Thyroid gland (tissue), 4 donors: ENCODE data around the gene DPF3. TPM values are rescaled to one million over a fixed set of nuclear protein-coding genes. Genes with fewer than 3 reads are reported as not detected.

Source experiments
- DNase-seq, 2 donors: peaks; one replicate each; pipeline ENCODE4 v3.0.0-alpha.2; 2019
- H3K27ac ChIP-seq, 3 donors: fragments of 200-600 bp; sonication (generic); 1 replicate in 2 of 3; 2 replicates in 1 of 3; pipeline ENCODE4 v1.5.1; 2016 to 2019; ENCODE audit warnings: mild to moderate bottlenecking in 1 of 3, moderate library complexity in 1 of 3
- H3K27me3 ChIP-seq: fragments of 200-600 bp; sonication (generic); one replicate; pipeline ENCODE4 v1.5.1; 2019
- H3K36me3 ChIP-seq, 2 donors: fragments of 200-600 bp; sonication (generic); one replicate each; pipeline ENCODE4 v1.5.1; 2016 to 2019
- H3K4me1 ChIP-seq, 2 donors: fragments of 200-600 bp; sonication (generic); one replicate each; pipeline ENCODE4 v1.5.1; 2017 to 2019
- H3K4me3 ChIP-seq, 3 donors: fragments of 200-600 bp; sonication (generic); replicated peaks in 1 of 3; 1 replicate in 2 of 3; 2 replicates in 1 of 3; pipeline ENCODE4 v1.5.1; 2016; ENCODE audit warnings: mild to moderate bottlenecking in 1 of 3
- H3K9me3 ChIP-seq: fragments of 200-600 bp; sonication (generic); one replicate; pipeline ENCODE4 v1.5.1; 2017
- POLR2A ChIP-seq, 2 donors: fragments of 450-650 bp; IDR thresholded peaks; one replicate each; pipeline ENCODE4 v1.6.1; 2017; ENCODE audit warnings: antibody characterized with exemption in 2 of 2, mild to moderate bottlenecking in 2 of 2, moderate library complexity in 1 of 2
- WGBS, 2 donors: methylation state at CpG; one replicate each; pipeline ENCODE4 v1.1.5; 2017; 5-methylcytosine and 5-hydroxymethylcytosine counted together
- intact Hi-C: fragments of 100-400 bp; cut with DNase I; formaldehyde crosslinking; loops from one replicate; pipeline ENCODE4 v1.15.1; 2023
- total RNA-seq, 4 donors: library from RNA; depleted of rRNA; stranded (reverse); fragments of >200 nt; gene quantifications; one replicate each; pipeline ENCODE4 v1.2.3, GENCODE V29; 2016
- TF ChIP-seq, protein P1 (sequence below), 6 experiments: fragments of 200-600 bp in 3 of 6; fragments of 450-650 bp in 3 of 6; sonication (generic) in 3 of 6; IDR thresholded peaks; one replicate each; pipeline ENCODE4 v1.5.1; 2016 to 2019; ENCODE audit warnings: antibody characterized with exemption in 6 of 6, mild to moderate bottlenecking in 2 of 6, inconsistent platforms in 1 of 6, moderate library complexity in 1 of 6

DPF3 gene
- total RNA-seq, 4 donors from 2014 or later = 0.27 to 3.3 (median 1.3) TPM

DNA sequence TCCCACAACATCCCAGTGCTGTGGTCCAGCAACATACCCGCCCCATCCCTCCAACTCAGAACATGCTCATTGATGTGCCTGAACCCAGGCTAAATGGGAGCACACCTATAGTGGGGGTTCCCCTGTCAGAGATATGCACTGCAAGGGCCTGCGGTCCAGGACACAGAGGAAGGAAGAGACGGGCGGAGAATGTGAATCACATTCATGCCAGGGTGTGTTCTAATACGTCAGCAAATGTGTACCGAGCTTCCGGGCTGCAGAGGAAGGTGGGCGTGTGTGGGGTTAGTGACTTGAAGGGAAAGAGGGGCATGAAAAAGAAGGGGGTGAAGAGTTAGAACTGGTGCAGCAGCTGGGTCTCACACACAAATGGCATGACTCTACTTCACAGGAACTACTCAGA, 83.7 kb downstream of the DPF3 start:
- TF ChIP-seq, protein P1, sequence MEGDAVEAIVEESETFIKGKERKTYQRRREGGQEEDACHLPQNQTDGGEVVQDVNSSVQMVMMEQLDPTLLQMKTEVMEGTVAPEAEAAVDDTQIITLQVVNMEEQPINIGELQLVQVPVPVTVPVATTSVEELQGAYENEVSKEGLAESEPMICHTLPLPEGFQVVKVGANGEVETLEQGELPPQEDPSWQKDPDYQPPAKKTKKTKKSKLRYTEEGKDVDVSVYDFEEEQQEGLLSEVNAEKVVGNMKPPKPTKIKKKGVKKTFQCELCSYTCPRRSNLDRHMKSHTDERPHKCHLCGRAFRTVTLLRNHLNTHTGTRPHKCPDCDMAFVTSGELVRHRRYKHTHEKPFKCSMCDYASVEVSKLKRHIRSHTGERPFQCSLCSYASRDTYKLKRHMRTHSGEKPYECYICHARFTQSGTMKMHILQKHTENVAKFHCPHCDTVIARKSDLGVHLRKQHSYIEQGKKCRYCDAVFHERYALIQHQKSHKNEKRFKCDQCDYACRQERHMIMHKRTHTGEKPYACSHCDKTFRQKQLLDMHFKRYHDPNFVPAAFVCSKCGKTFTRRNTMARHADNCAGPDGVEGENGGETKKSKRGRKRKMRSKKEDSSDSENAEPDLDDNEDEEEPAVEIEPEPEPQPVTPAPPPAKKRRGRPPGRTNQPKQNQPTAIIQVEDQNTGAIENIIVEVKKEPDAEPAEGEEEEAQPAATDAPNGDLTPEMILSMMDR (IDR thresholded peaks at IDR 0.05) = no peak
- TF ChIP-seq POLR2A (IDR thresholded peaks at IDR 0.05) = no peak

DNA sequence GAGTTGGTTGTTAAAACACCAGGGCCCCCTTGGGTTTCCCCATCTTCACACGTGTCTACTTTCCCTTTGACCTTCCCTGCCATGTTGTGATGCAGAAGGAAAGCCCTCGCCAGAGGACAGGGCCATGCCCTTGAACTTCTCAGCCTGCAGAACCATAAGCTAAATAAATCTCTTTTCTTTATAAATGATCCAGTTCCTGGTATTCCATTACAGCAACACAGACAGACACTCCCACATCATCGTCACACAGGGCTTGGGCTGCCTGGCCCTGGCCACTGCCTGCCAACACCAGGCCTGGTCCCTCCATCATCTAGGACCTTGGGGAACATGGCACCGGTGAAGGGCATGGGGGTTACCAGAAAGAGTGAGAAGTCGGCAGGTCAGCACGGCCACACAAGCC, 84.8 kb downstream of the DPF3 start:
- H3K36me3 ChIP-seq = no peaks in the 10 kb centered on the region
- no peaks in the 10 kb centered on the region for H3K4me1 ChIP-seq
- intact Hi-C loops = no loop called here
- TF ChIP-seq, protein P1 (IDR thresholded peaks at IDR 0.05) = no peak
- no peak for TF ChIP-seq POLR2A (IDR thresholded peaks at IDR 0.05)
- no peak for DNase-seq
- H3K9me3 ChIP-seq = no peaks in the 10 kb centered on the region
- H3K27me3 ChIP-seq = no peaks in the 10 kb centered on the region
- no peak overlapping the region for H3K4me3 ChIP-seq
- no peak overlapping the region for H3K27ac ChIP-seq
- WGBS, 2 donors = 65 to 75% methylated on average over 3 to 6 of the region's 6 CpGs

More for the DNA sequence above, 83.7 kb downstream of the DPF3 start:
- 82 to 90% methylated on average over 7 to 8 of the region's 8 CpGs for WGBS, 2 donors
- intact Hi-C loops = no loop called here
- no peaks in the 10 kb centered on the region for H3K36me3 ChIP-seq
- no peak for DNase-seq
- no peak overlapping the region for H3K4me3 ChIP-seq
- H3K27me3 ChIP-seq = no peaks in the 10 kb centered on the region
- no peaks in the 10 kb centered on the region for H3K4me1 ChIP-seq
- no peak overlapping the region for H3K27ac ChIP-seq
- no peaks in the 10 kb centered on the region for H3K9me3 ChIP-seq

DNA sequence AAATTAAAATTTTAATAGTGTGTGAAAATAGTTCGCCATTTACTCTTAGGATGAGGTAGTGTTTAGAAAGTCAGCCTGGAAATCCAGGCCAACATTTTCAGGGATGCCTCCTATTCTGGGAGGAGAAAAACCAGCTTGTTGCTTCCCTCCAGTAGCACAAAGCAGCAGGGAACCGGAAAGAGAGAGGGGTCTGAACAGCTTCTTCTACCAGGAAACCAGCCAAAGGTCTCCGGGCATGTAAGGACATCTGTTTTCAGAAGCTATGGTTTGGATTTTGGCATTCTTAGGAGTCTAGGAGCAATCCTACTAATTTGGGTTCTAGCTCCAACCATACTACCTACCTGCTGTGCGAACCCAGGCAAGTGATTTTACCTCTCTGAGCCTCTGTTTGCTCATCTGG, 85.3 kb downstream of the DPF3 start:
- Histone ChIP-seq H3K9me3 (no peaks in the 10 kb centered on the region), H3K27ac (no peak overlapping the region), H3K4me3 (no peak overlapping the region), H3K36me3 (no peaks in the 10 kb centered on the region), H3K4me1 (no peaks in the 10 kb centered on the region), H3K27me3 (no peaks in the 10 kb centered on the region)
- no peak for DNase-seq
- 76 to 94% methylated on average over 4 of the region's 4 CpGs for WGBS, 2 donors
- intact Hi-C loops = no loop called here
- TF ChIP-seq, protein P1 (IDR thresholded peaks at IDR 0.05) = no peak
- TF ChIP-seq POLR2A (IDR thresholded peaks at IDR 0.05) = no peak

DNA sequence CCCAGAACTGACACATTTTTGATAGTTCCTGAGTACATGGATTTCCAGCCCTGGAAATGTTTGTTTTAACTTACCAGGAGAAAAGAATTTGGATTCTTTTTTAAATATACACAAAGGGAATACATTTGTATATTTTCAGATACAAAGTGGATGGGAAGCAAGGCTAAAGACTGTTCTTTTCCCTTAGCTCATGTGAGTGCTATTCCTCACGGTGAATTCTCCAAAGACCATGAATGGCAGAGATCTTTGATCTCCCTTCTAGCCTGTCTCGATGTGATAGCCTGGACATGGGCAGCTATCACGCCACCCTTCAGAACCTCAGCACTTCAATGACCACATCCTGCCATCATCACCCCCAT, 91.3 kb downstream of the DPF3 start:
- H3K4me1 ChIP-seq = no peaks in the 10 kb centered on the region
- 87 to 92% methylated on average over 3 of the region's 3 CpGs for WGBS, 2 donors
- no peak overlapping the region for H3K27ac ChIP-seq
- no peak for DNase-seq
- no peaks in the 10 kb centered on the region for H3K36me3 ChIP-seq
- H3K27me3 ChIP-seq = no peaks in the 10 kb centered on the region
- no peak overlapping the region for H3K4me3 ChIP-seq
- TF ChIP-seq, protein P1 (IDR thresholded peaks at IDR 0.05) = no peak
- H3K9me3 ChIP-seq = no peaks in the 10 kb centered on the region
- intact Hi-C loops = no loop called here

DNA sequence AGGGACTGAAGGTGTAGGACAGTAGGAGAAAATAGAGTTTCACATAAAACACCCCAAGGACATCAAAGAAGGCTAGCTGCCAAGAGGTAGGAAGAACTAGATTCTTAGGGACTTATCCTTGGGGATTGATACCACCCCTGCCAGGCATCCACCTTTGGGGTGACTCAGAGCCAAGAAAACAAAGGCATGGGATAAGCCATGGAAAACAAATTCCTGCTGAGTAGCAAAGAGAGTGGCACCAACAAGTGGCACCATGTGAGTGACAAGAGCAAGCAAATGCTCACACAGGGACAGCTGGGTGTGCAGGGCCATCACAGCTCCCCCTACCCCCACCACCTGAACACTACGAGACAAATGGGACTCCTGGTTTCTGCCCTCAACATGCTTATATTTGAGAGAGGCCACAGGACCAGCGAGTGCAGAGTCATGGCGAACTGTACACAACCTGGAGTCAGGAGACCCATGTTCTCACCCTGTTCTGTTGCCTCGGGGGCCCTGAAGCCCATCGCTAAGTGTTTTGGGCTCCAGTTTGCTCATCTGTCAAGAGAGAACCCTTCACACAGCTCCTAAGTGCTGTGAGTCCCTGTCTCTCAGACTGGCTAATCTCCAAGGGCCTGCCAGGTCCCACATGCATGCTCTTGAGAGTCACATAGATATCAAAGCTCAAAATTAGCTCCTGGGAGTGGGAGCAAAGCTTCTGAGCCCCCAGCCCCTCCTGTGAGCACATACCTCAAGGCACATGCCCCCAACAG, 91.9 kb downstream of the DPF3 start:
- intact Hi-C loops = no loop called here
- no peaks in the 10 kb centered on the region for H3K4me1 ChIP-seq
- no peak overlapping the region for H3K27ac ChIP-seq
- no peak for TF ChIP-seq POLR2A (IDR thresholded peaks at IDR 0.05)
- TF ChIP-seq, protein P1 (IDR thresholded peaks at IDR 0.05) = no peak
- no peaks in the 10 kb centered on the region for H3K27me3 ChIP-seq
- H3K9me3 ChIP-seq = no peaks in the 10 kb centered on the region
- H3K36me3 ChIP-seq = no peaks in the 10 kb centered on the region
- WGBS, 2 donors = 82 to 86% methylated on average over 2 to 5 of the region's 5 CpGs
- H3K4me3 ChIP-seq = no peak overlapping the region
- no peak for DNase-seq
